Stimulated activated CD4-positive, alpha-beta T cell treated with anti-CD3 and anti-CD28 coated beads, Interleukin-15, amount 100 ng/mL, for 24 hours (primary cell): ENCODE data around the gene VPS37B.
"Not testable (repeated sequence)": the region's sequence is repeated elsewhere in the genome, so short reads cannot be mapped to it uniquely, and the experiment has no call there.

Source experiments
- DNase-seq: peaks from one replicate; pipeline ENCODE4 v3.0.0-alpha.2; 2020

VPS37B gene

GRCh38 chr12:122905258-122905657 lies 9.3 kb upstream of the VPS37B start:
- DNase-seq, result not testable (repeated sequence)

- no peak for DNase-seq
Observed at GRCh38 chr12:122903693-122904034, 7.7 kb upstream of the VPS37B start.

- no peak for DNase-seq
Observed at GRCh38 chr12:122902854-122903692, 7.1 kb upstream of the VPS37B start.

GRCh38 chr12:122899887-122900286 lies 4.0 kb upstream of the VPS37B start:
- no peak for DNase-seq

- DNase-seq, result no peak
Observed at GRCh38 chr12:122896662-122897061, 738 bp upstream of the VPS37B start.

- no peak for DNase-seq
Observed at GRCh38 chr12:122895320-122895703, 612 bp downstream of the VPS37B start.

- DNase-seq, result no peak
Observed at GRCh38 chr12:122894193-122895121, 1.5 kb downstream of the VPS37B start.

GRCh38 chr12:122893208-122894153 lies 2.4 kb downstream of the VPS37B start:
- no peak for DNase-seq

- not testable (repeated sequence) for DNase-seq
Observed at GRCh38 chr12:122892724-122893123, 3.2 kb downstream of the VPS37B start.

GRCh38 chr12:122891661-122892525 lies 4.0 kb downstream of the VPS37B start:
- no peak for DNase-seq

GRCh38 chr12:122889761-122890520 lies 6.0 kb downstream of the VPS37B start:
- no peak for DNase-seq

- peak; percentile 40 for DNase-seq
Observed at GRCh38 chr12:122888232-122888752, 7.6 kb downstream of the VPS37B start.

- DNase-seq, result no peak
Observed at GRCh38 chr12:122887819-122888212, 8.1 kb downstream of the VPS37B start.

GRCh38 chr12:122886851-122887818 lies 8.8 kb downstream of the VPS37B start:
- peak; percentile 66 for DNase-seq

- DNase-seq, result no peak
Observed at GRCh38 chr12:122886161-122886560, 9.8 kb downstream of the VPS37B start.

- DNase-seq, result no peak
Observed at GRCh38 chr12:122884860-122885259, 11.1 kb downstream of the VPS37B start.

- DNase-seq, result no peak
Observed at GRCh38 chr12:122884091-122884826, 11.7 kb downstream of the VPS37B start.

- no peak for DNase-seq
Observed at GRCh38 chr12:122882908-122883558, 12.9 kb downstream of the VPS37B start.
